ENCODE measurements around the gene FOXD1. TPM values are rescaled to one million over a fixed set of nuclear protein-coding genes. Genes with fewer than 3 reads are reported as not detected.
"Not testable (repeated sequence)": the region's sequence is repeated elsewhere in the genome, so short reads cannot be mapped to it uniquely, and the experiment has no call there.

FOXD1 gene
- total and polyA plus RNA-seq, 9 of the 15 experiments (the other 6 are each of a cell fraction or from before 2014, with no cell fraction given): 0.03 to 0.40 (median 0.10) TPM; not detected in 4

GRCh38 chr5:73487257-73487656 lies 38.7 kb upstream of the FOXD1 start:
- H3K9me1 ChIP-seq (ENCODE audit: control insufficient read depth, insufficient read depth, low read length); DNase-seq (ENCODE audit: extremely low read depth in 1 of 4, low spot score in 3 of 4); H3K4me3 ChIP-seq; in situ Hi-C loops (cut with MboI); BruUV-seq (replicated peaks); ATAC-seq; intact Hi-C loops (cut with micrococcal nuclease); H3K79me2 ChIP-seq (ENCODE audit: control insufficient read depth, insufficient read depth, low read length); CTCF ChIA-PET (ENCODE audit: low intra/inter-chr PET ratio); FAIRE-seq; H4K20me1 ChIP-seq (replicated peaks; ENCODE audit: control insufficient read depth, insufficient read depth, low read length); H3K9ac ChIP-seq (ENCODE audit: insufficient read depth in 1 of 2, low read depth in 2 of 2, low read length in 2 of 2); H3K27ac ChIP-seq (ENCODE audit: extremely low read depth, low read depth, low read length); H2AFZ ChIP-seq (ENCODE audit: low read depth, low read length); H3K36me3 ChIP-seq (ENCODE audit: control insufficient read depth, insufficient read depth, low read length); H3K27me3 ChIP-seq (ENCODE audit: control insufficient read depth in 2 of 2, insufficient read depth in 2 of 2, low read length in 2 of 2); H3K9me3 ChIP-seq (replicated peaks; ENCODE audit: control insufficient read depth, insufficient read depth, low read depth, low read length); H3K4me2 ChIP-seq (ENCODE audit: insufficient read depth, low read length): not testable (repeated sequence)
- peaks cover 16 to 26% of the 10 kb centered on the region in 2 experiments for H3K4me1 ChIP-seq (replicated peaks in 1 of 2; ENCODE audit: control insufficient read depth in 2 of 2, insufficient read depth in 2 of 2, low read length in 2 of 2)
- 70% methylated on average over 2 of the region's 4 CpGs for WGBS (ENCODE audit: insufficient coverage, low coverage, missing lambda C conversion rate)
- POLR2A ChIA-PET: interaction anchor here (0.7 to 1.6 kb wide), 4 partner anchors 10 to 39 kb away, joined by 4 to 9 read pairs (median 4); partner anchors contain the start of genes BTF3 and FOXD1

DNA sequence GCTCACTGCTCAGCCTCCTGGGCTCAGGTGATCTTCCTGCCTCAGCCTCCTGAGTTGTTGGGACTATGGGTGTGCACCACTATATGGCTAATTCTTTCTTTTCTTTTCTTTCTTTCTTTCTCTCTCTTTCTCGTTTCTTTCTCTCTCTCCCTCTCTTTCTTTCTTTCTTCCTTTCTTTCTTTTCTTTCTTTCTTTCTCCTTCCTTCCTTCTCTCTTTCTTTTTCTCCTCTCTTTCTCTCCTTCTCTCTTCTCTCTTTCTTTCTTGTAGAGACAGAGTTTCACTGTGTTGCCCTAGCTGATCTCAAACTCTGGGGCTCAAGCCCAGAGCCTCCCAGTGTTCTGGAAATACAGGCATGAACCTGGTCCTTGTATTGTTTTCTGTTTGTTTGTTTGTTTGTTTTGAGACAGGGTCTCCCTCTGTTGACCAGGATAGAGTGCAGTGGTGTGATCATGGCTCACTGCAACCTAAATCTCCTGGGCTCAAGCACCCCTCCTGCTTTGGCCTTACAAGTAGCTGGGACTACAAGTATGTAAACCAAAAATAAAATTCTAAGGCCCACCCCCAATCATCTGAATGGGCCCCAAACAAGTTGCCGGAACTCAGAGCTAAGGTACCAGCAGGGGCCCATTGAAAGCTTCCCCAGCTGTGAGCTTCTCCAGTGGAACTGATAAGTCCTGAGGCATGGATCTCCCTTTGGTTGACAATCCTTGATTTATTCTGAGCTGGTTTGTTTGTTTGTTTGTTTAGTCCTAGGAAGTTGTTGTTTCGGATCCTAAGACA lies 37.7 kb upstream of the FOXD1 start:
- Histone ChIP-seq H3K9me1 (ENCODE audit: control insufficient read depth, insufficient read depth, low read length) (no peaks in the 10 kb centered on the region), H2AFZ (ENCODE audit: low read depth, low read length) (0 out of 2 replicates have a peak overlapping the region, but pooled peaks have one; percentile 36), H3K27ac (ENCODE audit: extremely low read depth, low read depth, low read length) (no peak overlapping the region), H3K9ac (ENCODE audit: insufficient read depth in 1 of 2, low read depth in 2 of 2, low read length in 2 of 2) (no peak overlapping the region), H3K4me1 (replicated peaks in 1 of 2; ENCODE audit: control insufficient read depth in 2 of 2, insufficient read depth in 2 of 2, low read length in 2 of 2) (peaks cover 16 to 31% of the 10 kb centered on the region in 2 experiments), H3K27me3 (ENCODE audit: control insufficient read depth in 2 of 2, insufficient read depth in 2 of 2, low read length in 2 of 2) (no peaks in the 10 kb centered on the region), H4K20me1 (replicated peaks; ENCODE audit: control insufficient read depth, insufficient read depth, low read length) (no peaks in the 10 kb centered on the region), H3K79me2 (ENCODE audit: control insufficient read depth, insufficient read depth, low read length) (no peaks in the 10 kb centered on the region), H3K36me3 (ENCODE audit: control insufficient read depth, insufficient read depth, low read length) (no peaks in the 10 kb centered on the region), H3K4me2 (ENCODE audit: insufficient read depth, low read length) (no peak overlapping the region), H3K4me3 (no peak overlapping the region), H3K9me3 (replicated peaks; ENCODE audit: control insufficient read depth, insufficient read depth, low read depth, low read length) (no peaks in the 10 kb centered on the region)
- WGBS (ENCODE audit: insufficient coverage, low coverage, missing lambda C conversion rate): 33% methylated on average over 3 of the region's 3 CpGs
- no TSS peak for BruUV-seq (replicated peaks)
- FAIRE-seq: no peak
- in situ Hi-C loops (cut with MboI): no loop called here
- ATAC-seq: no peak
- intact Hi-C loops (cut with micrococcal nuclease): no loop called here
- CTCF ChIA-PET (ENCODE audit: low intra/inter-chr PET ratio): no interaction called here
- no peak for TF ChIP-seq RFX5 (IDR thresholded peaks at IDR 0.05; ENCODE audit: low read depth, low read length)
- TF ChIP-seq CEBPB (tag; IDR thresholded peaks at IDR 0.05): no peak
- no peak for TF ChIP-seq NONO (IDR thresholded peaks at IDR 0.05; ENCODE audit: low read depth in 2 of 2, low read length in 1 of 2)
- peak; percentile 93 for TF ChIP-seq ZNF512 (tag; IDR thresholded peaks at IDR 0.05)
- TF ChIP-seq, protein P1, sequence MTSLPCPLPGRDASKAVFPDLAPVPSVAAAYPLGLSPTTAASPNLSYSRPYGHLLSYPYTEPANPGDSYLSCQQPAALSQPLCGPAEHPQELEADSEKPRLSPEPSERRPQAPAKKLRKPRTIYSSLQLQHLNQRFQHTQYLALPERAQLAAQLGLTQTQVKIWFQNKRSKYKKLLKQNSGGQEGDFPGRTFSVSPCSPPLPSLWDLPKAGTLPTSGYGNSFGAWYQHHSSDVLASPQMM (CRISPR knock-in tag; IDR thresholded peaks at IDR 0.05): no peak
- no peak for TF ChIP-seq ZNF384 (IDR thresholded peaks at IDR 0.05; ENCODE audit: low read depth, low read length)
- no peak for TF ChIP-seq E2F5 (CRISPR knock-in tag; IDR thresholded peaks at IDR 0.05)
- DNase-seq (ENCODE audit: extremely low read depth in 1 of 4, low spot score in 3 of 4): no peak
- POLR2A ChIA-PET: interaction anchor here (0.6 to 1.6 kb wide), 4 partner anchors 11 to 38 kb away, joined by 3 to 9 read pairs (median 4); partner anchors contain the start of genes BTF3 and FOXD1

Measured in K562 (cell line).